IMR-90 (cell line): ENCODE results near the gene LINGO1. TPM values are rescaled to one million over a fixed set of nuclear protein-coding genes. Genes with fewer than 3 reads are reported as not detected.

Experiments
- ATAC-seq: fragments of 200-7000 bp; cut with Tn5 transposase; 2 replicates; pipeline ENCODE4 v1.9.1; 2020; ENCODE audit warnings: low read depth, mild to moderate bottlenecking, moderate library complexity
- BruUV-seq: library from RNA; stranded (reverse); fragments of 400-500 nt; replicated peaks from 2 replicates; lab custom pipeline; 2021; lab: Mats Ljungman, UMichigan
- CTCF ChIA-PET: fragments of 300-600 bp; formaldehyde crosslinking; extraction: SDS; loops from one replicate; lab custom pipeline; 2021; ENCODE audit warnings: antibody characterized with exemption; lab: Yijun Ruan, JAX
- POLR2A ChIA-PET: fragments of 300-600 bp; sonication (Branson Sonifier 250); formaldehyde crosslinking; loops from one replicate; lab custom pipeline; 2022; ENCODE audit warnings: antibody characterized with exemption; ENCODE audit not compliant: unreplicated experiment; lab: Charles Lee
- DNase-seq: peaks from one replicate; pipeline ENCODE4 v3.0.0; 2013
- H2AFZ ChIP-seq: replicated peaks from 2 replicates; pipeline ENCODE3; 2013; ENCODE audit warnings: low read length, mild to moderate bottlenecking; ENCODE audit not compliant: poor library complexity
- H2AK5ac ChIP-seq: 2 replicates; pipeline ENCODE4 v1.6.1; 2013; ENCODE audit warnings: low read depth, low read length, inconsistent platforms
- H2AK9ac ChIP-seq: replicated peaks from 2 replicates; pipeline ENCODE3; 2013; ENCODE audit warnings: mild to moderate bottlenecking, low read depth, low read length, moderate library complexity; ENCODE audit not compliant: poor library complexity
- H2BK120ac ChIP-seq: 2 replicates; pipeline ENCODE4 v1.6.1; 2013; ENCODE audit warnings: low read depth, low read length, inconsistent platforms
- H2BK15ac ChIP-seq: 3 replicates; pipeline ENCODE4 v1.6.1; 2013; ENCODE audit warnings: low read depth, low read length, inconsistent platforms
- H2BK20ac ChIP-seq: 2 replicates; pipeline ENCODE4 v1.6.1; 2013; ENCODE audit warnings: low read depth, mild to moderate bottlenecking, inconsistent platforms, low read length, moderate library complexity
- H2BK5ac ChIP-seq: 2 replicates; pipeline ENCODE4 v1.6.1; 2013; ENCODE audit warnings: mild to moderate bottlenecking, low read depth, low read length, inconsistent platforms; ENCODE audit not compliant: poor library complexity, severe bottlenecking
- H3K14ac ChIP-seq: replicated peaks from 2 replicates; pipeline ENCODE4 v1.6.1; 2013; ENCODE audit warnings: low read depth, low read length, inconsistent platforms
- H3K18ac ChIP-seq: 2 replicates; pipeline ENCODE4 v1.6.1; 2013; ENCODE audit warnings: low read depth, low read length, control low read depth
- H3K23ac ChIP-seq: 2 replicates; pipeline ENCODE4 v1.6.1; 2013; ENCODE audit warnings: low read depth, low read length, inconsistent platforms
- H3K27ac ChIP-seq: 2 replicates; pipeline ENCODE4 v1.5.1; 2013; ENCODE audit warnings: mild to moderate bottlenecking, control low read depth, low read length; ENCODE audit not compliant: insufficient read depth
- H3K27me3 ChIP-seq: 2 replicates; pipeline ENCODE4 v1.6.1; 2013; ENCODE audit warnings: low read length; ENCODE audit not compliant: control insufficient read depth, insufficient read depth
- H3K36me3 ChIP-seq: 2 replicates; pipeline ENCODE4 v1.6.1; 2013; ENCODE audit warnings: low read length, mixed read lengths; ENCODE audit not compliant: control insufficient read depth, insufficient read depth
- H3K4ac ChIP-seq: 2 replicates; pipeline ENCODE4 v1.6.1; 2013; ENCODE audit warnings: low read depth, low read length, inconsistent platforms
- H3K4me1 ChIP-seq: 2 replicates; pipeline ENCODE4 v1.6.1; 2013; ENCODE audit warnings: low read length, mixed read lengths; ENCODE audit not compliant: control insufficient read depth, insufficient read depth
- H3K4me2 ChIP-seq: 2 replicates; pipeline ENCODE4 v1.6.1; 2013; ENCODE audit warnings: low read depth, mild to moderate bottlenecking, control low read depth, low read length, moderate library complexity
- H3K4me3 ChIP-seq: 2 replicates; pipeline ENCODE4 v1.5.1; 2013; ENCODE audit warnings: low read depth, mild to moderate bottlenecking, control low read depth, low read length, moderate library complexity; ENCODE audit not compliant: insufficient read depth
- H3K56ac ChIP-seq: 2 replicates; pipeline ENCODE4 v1.6.1; 2013; ENCODE audit warnings: low read length, inconsistent platforms; ENCODE audit not compliant: insufficient read depth; ENCODE audit errors: extremely low read depth
- H3K79me1 ChIP-seq, 2 experiments: 2 replicates each; pipeline ENCODE4 v1.6.1; 2013; ENCODE audit warnings: low read length in 2 of 2, inconsistent platforms in 1 of 2, low read depth in 1 of 2
- H3K9ac ChIP-seq: 2 replicates; pipeline ENCODE4 v1.6.1; 2013; ENCODE audit warnings: low read depth, low read length, control low read depth
- H3K9me1 ChIP-seq: 2 replicates; pipeline ENCODE4 v1.6.1; 2013; ENCODE audit warnings: low read length, inconsistent platforms; ENCODE audit not compliant: insufficient read depth
- H3K9me3 ChIP-seq: 2 replicates; pipeline ENCODE4 v1.6.1; 2013; ENCODE audit warnings: low read length; ENCODE audit not compliant: control insufficient read depth, insufficient read depth
- H4K20me1 ChIP-seq: 2 replicates; pipeline ENCODE4 v1.6.1; 2013; ENCODE audit warnings: low read length, inconsistent platforms; ENCODE audit not compliant: insufficient read depth
- H4K5ac ChIP-seq: 2 replicates; pipeline ENCODE4 v1.6.1; 2013; ENCODE audit warnings: mild to moderate bottlenecking, low read depth, low read length, control low read depth
- H4K8ac ChIP-seq, 2 experiments: 2 replicates each; pipeline ENCODE4 v1.6.1; 2013; ENCODE audit warnings: low read depth in 2 of 2, low read length in 2 of 2, control low read depth in 1 of 2, inconsistent platforms in 1 of 2
- H4K91ac ChIP-seq: 2 replicates; pipeline ENCODE4 v1.6.1; 2013; ENCODE audit warnings: low read depth, low read length, inconsistent platforms; ENCODE audit not compliant: insufficient read depth
- BHLHE40 ChIP-seq: fragments of 150-350 bp; IDR thresholded peaks from 2 replicates; pipeline ENCODE4 v1.6.1; 2016; ENCODE audit warnings: mild to moderate bottlenecking, low read depth, low read length
- CEBPB ChIP-seq: IDR thresholded peaks from 2 replicates; pipeline ENCODE4 v1.6.1; 2012; ENCODE audit warnings: low read depth, low read length, improper control_type of control experiment
- CHD1 ChIP-seq: IDR thresholded peaks from 2 replicates; pipeline ENCODE4 v1.6.1; 2012; ENCODE audit warnings: low read depth, low read length, improper control_type of control experiment
- MAZ ChIP-seq: IDR thresholded peaks from 2 replicates; pipeline ENCODE4 v1.6.1; 2012; ENCODE audit warnings: low read depth, mild to moderate bottlenecking, low read length, improper control_type of control experiment, moderate library complexity, borderline replicate concordance
- MXI1 ChIP-seq: IDR thresholded peaks from 2 replicates; pipeline ENCODE4 v1.6.1; 2012; ENCODE audit warnings: low read depth, mild to moderate bottlenecking, low read length, moderate library complexity, borderline replicate concordance
- NFE2L2 ChIP-seq: fragments of 150-350 bp; IDR thresholded peaks from 2 replicates; pipeline ENCODE4 v1.6.1; 2016; ENCODE audit warnings: low read depth, mild to moderate bottlenecking, low read length
- POLR2A ChIP-seq: IDR thresholded peaks from 2 replicates; pipeline ENCODE4 v1.6.1; 2012; ENCODE audit warnings: mild to moderate bottlenecking, low read depth, low read length
- RAD21 ChIP-seq: IDR thresholded peaks from 2 replicates; pipeline ENCODE4 v1.6.1; 2012; ENCODE audit warnings: low read length, improper control_type of control experiment
- RCOR1 ChIP-seq: IDR thresholded peaks from 2 replicates; pipeline ENCODE4 v1.6.1; 2012; ENCODE audit warnings: mild to moderate bottlenecking, low read length, improper control_type of control experiment; ENCODE audit not compliant: insufficient replicate concordance
- WGBS, 2 experiments: methylation state at CpG; one replicate each; pipeline versions ENCODE4 v1.1.5 to v1.1.7; 2013; ENCODE audit warnings: missing lambda C conversion rate in 2 of 2; ENCODE audit not compliant: insufficient read length in 1 of 2; ENCODE audit errors: extremely low coverage in 2 of 2; 5-methylcytosine and 5-hydroxymethylcytosine counted together
- dilution Hi-C: fragments of 300-500 bp; cut with HindIII; formaldehyde crosslinking; loops from one replicate; pipeline ENCODE4 v1.14.3; 2018; ENCODE audit warnings: low sequenced_read_pairs; ENCODE audit not compliant: unreplicated experiment
- in situ Hi-C: fragments of 300-500 bp; cut with MboI; formaldehyde crosslinking; loops from 3 replicates; pipeline ENCODE4 v1.14.3; 2019; ENCODE audit warnings: low sequenced_read_pairs, inconsistent platforms, mixed read lengths
- intact Hi-C: fragments of 100-400 bp; cut with micrococcal nuclease; formaldehyde crosslinking; loops from 2 replicates; pipeline ENCODE4 v1.10.0; 2022
- polyA plus RNA-seq, 3 experiments: library from polyadenylated mRNA; depleted of rRNA; stranded (reverse); fragments of >200 nt; gene quantifications; 2 replicates each; pipeline ENCODE4 v1.2.3, GENCODE V29; 2012; ENCODE audit warnings: low replicate concordance in 1 of 3
- total RNA-seq: library from RNA; depleted of rRNA; stranded (reverse); fragments of >200 nt; gene quantifications from 2 replicates; pipeline ENCODE4 v1.2.3, GENCODE V29; 2012
- TF ChIP-seq, protein P1 (sequence below): conservative IDR thresholded peaks from 2 replicates; pipeline ENCODE4 v1.5.1; 2012; ENCODE audit warnings: mild to moderate bottlenecking, low read depth, low read length, improper control_type of control experiment

Gene LINGO1
- total and polyA plus RNA-seq, 2 of the 4 experiments (the other 2 are of a cell fraction) = 0.05 TPM; not detected in 1

DNA sequence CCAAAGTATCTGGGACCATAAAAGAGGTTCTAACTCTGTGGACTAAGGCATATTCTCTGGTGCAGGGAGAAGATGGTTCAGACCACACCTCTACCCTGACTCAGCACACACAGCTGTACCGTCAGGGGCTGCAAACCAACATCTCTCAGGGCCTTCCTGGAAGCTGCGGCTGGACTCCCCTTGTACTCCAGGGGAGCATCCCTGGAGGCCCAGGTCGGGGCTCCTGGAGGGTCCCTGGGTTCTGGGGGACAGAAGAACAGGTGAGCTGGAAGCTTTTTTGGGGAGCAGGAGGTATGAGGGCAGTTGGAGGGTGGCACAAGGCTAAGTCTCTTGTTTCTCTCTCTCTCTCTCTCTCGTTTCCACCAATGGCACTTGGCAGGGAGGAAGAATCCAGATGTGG, 60.5 kb downstream of the LINGO1 start:
- H2BK15ac ChIP-seq = no peak overlapping the region
- no peaks in the 10 kb centered on the region for H3K79me1 ChIP-seq
- DNase-seq = no peak
- no peaks in the 10 kb centered on the region for H3K9me1 ChIP-seq
- H3K4me2 ChIP-seq = no peak overlapping the region
- H2AFZ ChIP-seq = no peak overlapping the region
- H3K14ac ChIP-seq = no peak overlapping the region
- no peak overlapping the region for H3K4me3 ChIP-seq
- no peak overlapping the region for H3K27ac ChIP-seq
- peaks cover 26% of the 10 kb centered on the region for H3K27me3 ChIP-seq
- H3K23ac ChIP-seq = no peak overlapping the region
- H3K4me1 ChIP-seq = peaks cover 6% of the 10 kb centered on the region; the same call in 1 of the 2 replicates
- no peak overlapping the region for H3K9ac ChIP-seq
- no peak overlapping the region for H3K56ac ChIP-seq
- H2BK20ac ChIP-seq = no peak overlapping the region
- H4K5ac ChIP-seq = no peak overlapping the region
- dilution Hi-C loops = no loop called here
- H2AK9ac ChIP-seq = no peak overlapping the region
- H2BK5ac ChIP-seq = no peak overlapping the region
- H3K9me3 ChIP-seq = no peaks in the 10 kb centered on the region
- no TSS peak for BruUV-seq
- intact Hi-C loops = no loop called here
- no CpG with 5 or more reads among the region's 4 CpGs for WGBS, 2 experiments
- H3K18ac ChIP-seq = no peak overlapping the region
- in situ Hi-C loops = no loop called here
- no peak overlapping the region for H2BK120ac ChIP-seq
- H3K4ac ChIP-seq = no peak overlapping the region
- no peak overlapping the region for H2AK5ac ChIP-seq
- no peak overlapping the region for H4K8ac ChIP-seq
- CTCF ChIA-PET = no interaction called here
- TF ChIP-seq, protein P1, sequence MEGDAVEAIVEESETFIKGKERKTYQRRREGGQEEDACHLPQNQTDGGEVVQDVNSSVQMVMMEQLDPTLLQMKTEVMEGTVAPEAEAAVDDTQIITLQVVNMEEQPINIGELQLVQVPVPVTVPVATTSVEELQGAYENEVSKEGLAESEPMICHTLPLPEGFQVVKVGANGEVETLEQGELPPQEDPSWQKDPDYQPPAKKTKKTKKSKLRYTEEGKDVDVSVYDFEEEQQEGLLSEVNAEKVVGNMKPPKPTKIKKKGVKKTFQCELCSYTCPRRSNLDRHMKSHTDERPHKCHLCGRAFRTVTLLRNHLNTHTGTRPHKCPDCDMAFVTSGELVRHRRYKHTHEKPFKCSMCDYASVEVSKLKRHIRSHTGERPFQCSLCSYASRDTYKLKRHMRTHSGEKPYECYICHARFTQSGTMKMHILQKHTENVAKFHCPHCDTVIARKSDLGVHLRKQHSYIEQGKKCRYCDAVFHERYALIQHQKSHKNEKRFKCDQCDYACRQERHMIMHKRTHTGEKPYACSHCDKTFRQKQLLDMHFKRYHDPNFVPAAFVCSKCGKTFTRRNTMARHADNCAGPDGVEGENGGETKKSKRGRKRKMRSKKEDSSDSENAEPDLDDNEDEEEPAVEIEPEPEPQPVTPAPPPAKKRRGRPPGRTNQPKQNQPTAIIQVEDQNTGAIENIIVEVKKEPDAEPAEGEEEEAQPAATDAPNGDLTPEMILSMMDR = no peak
- no peak for TF ChIP-seq NFE2L2
- no peak for TF ChIP-seq MAZ
- no peak for TF ChIP-seq RAD21
- TF ChIP-seq MXI1 = no peak
- TF ChIP-seq RCOR1 = no peak
- TF ChIP-seq BHLHE40 = no peak
- TF ChIP-seq POLR2A = no peak
- TF ChIP-seq CHD1 = no peak
- TF ChIP-seq CEBPB = no peak
- H3K36me3 ChIP-seq = no peaks in the 10 kb centered on the region
- POLR2A ChIA-PET = no interaction called here
- no peaks in the 10 kb centered on the region for H4K20me1 ChIP-seq
- no peak for ATAC-seq
- H4K91ac ChIP-seq = no peak overlapping the region
